Activated naive CD4-positive, alpha-beta T cell treated with anti-CD3 and anti-CD28 coated beads for 36 hours (primary cell): ENCODE data around the gene BRF1. TPM values are rescaled to one million over a fixed set of nuclear protein-coding genes. Genes with fewer than 3 reads are reported as not detected.

ENCODE experiments used
- CTCF ChIA-PET: fragments of 350-600 bp; sonication (Branson Sonifier 250); formaldehyde crosslinking; loops from one replicate; lab custom pipeline; 2021; ENCODE audit warnings: antibody characterized with exemption; lab: Charles Lee
- DNase-seq: peaks from one replicate; pipeline ENCODE4 v3.0.0-alpha.2; 2020
- H3K27ac Mint-ChIP-seq: one replicate; pipeline ENCODE4 v1.8.0; 2021; ENCODE audit warnings: mild to moderate bottlenecking, mixed read lengths
- H3K27me3 Mint-ChIP-seq: one replicate; pipeline ENCODE4 v1.8.0; 2021; ENCODE audit warnings: low read depth, mixed read lengths
- H3K36me3 Mint-ChIP-seq: one replicate; pipeline ENCODE4 v1.8.0; 2021; ENCODE audit warnings: low read depth, mixed read lengths
- H3K4me1 Mint-ChIP-seq: one replicate; pipeline ENCODE4 v1.8.0; 2021; ENCODE audit warnings: low read depth, mixed read lengths
- H3K4me3 Mint-ChIP-seq: one replicate; pipeline ENCODE4 v1.8.0; 2021; ENCODE audit warnings: mild to moderate bottlenecking, moderate library complexity, mixed read lengths
- H3K9me3 Mint-ChIP-seq: one replicate; pipeline ENCODE4 v1.8.0; 2021; ENCODE audit warnings: mixed read lengths
- intact Hi-C: fragments of 100-400 bp; cut with micrococcal nuclease; formaldehyde crosslinking; loops from one replicate; pipeline ENCODE4 v1.15.1; 2023
- total RNA-seq, 2 experiments: library from RNA; stranded (reverse); gene quantifications; one replicate each; pipeline ENCODE4 v1.2.3, GENCODE V29; 2021

Gene BRF1
- total RNA-seq, 2 experiments from 2014 or later = 20.6 to 23.4 TPM

GRCh38 chr14:105180592-105181548 lies 119.9 kb downstream of the BRF1 start, which contains the start of gene NUDT14:
NUDT14 (minus strand) TSS chr14:105181312; CDS start chr14:105181209, 103 bp downstream.
- Mint-ChIP-seq H3K27me3 (no peaks in the 10 kb centered on the region), H3K4me3 (peak within 1 kb of the TSS; percentile 72), H3K4me1 (peaks cover 4% of the 10 kb centered on the region), H3K27ac (peak within 1 kb of the TSS; percentile 36), H3K36me3 (no peaks in the 10 kb centered on the region), H3K9me3 (no peaks in the 10 kb centered on the region)
- peak; percentile 86 for DNase-seq
- intact Hi-C loops = loop anchor here (5.0 kb wide), 2 partner anchors 89 to 311 kb away; partner anchors contain the start of gene TEDC1
- CTCF ChIA-PET = interaction anchor here (0.6 to 2.3 kb wide), 10 partner anchors 10 to 1650 kb away, joined by 3 to 9 read pairs (median 3); partner anchors contain the start of gene JAG2

DNA sequence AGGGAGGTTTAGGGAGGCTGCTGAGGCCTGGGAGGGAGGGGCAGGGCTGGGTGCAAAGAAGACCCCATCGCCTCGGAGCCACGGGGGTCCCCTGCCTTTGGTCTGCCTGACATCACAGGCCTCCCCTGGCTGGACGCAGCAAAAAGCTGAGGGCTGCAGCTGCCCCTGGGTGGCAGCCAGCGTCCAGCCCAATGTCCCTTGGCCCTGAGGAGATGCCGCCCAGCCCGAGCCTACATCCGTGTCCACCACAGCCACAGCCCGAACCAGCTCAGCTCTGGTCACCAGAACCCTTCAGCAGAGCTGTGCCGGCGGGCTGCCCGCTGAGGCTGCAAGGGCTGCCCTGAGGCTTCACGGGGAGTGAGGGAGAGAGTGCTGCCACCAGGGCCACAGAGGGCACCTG lies 121.6 kb downstream of the BRF1 start:
- Mint-ChIP-seq H3K27ac (no peak overlapping the region), H3K4me1 (peaks cover 14% of the 10 kb centered on the region), H3K9me3 (no peaks in the 10 kb centered on the region), H3K27me3 (no peaks in the 10 kb centered on the region), H3K4me3 (no peak overlapping the region), H3K36me3 (no peaks in the 10 kb centered on the region)
- no peak for DNase-seq
- CTCF ChIA-PET = no interaction called here
- intact Hi-C loops = no loop called here

DNA sequence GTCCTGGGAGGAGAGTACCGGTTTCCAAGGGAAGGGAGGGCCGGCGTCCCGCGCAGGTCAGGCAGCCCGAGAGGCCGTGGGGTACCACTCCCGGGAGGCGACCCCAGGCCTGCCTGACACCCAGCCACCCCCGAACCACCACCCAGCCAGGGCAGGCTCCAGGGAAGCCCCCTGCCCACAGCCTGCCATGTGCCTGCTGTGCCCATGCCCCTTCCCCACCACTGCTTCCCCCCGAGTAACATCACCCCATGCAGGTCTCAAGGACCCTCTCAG lies 122.0 kb downstream of the BRF1 start:
- Mint-ChIP-seq H3K27ac (no peak overlapping the region), H3K4me3 (no peak overlapping the region), H3K9me3 (no peaks in the 10 kb centered on the region), H3K4me1 (peaks cover 17% of the 10 kb centered on the region), H3K27me3 (no peaks in the 10 kb centered on the region), H3K36me3 (no peaks in the 10 kb centered on the region)
- intact Hi-C loops = no loop called here
- DNase-seq = no peak
- CTCF ChIA-PET = no interaction called here

- CTCF ChIA-PET = no interaction called here
- intact Hi-C loops = no loop called here
- Mint-ChIP-seq H3K27ac (no peak overlapping the region), H3K27me3 (no peaks in the 10 kb centered on the region), H3K36me3 (no peaks in the 10 kb centered on the region), H3K9me3 (no peaks in the 10 kb centered on the region), H3K4me3 (no peak overlapping the region), H3K4me1 (peaks cover 17% of the 10 kb centered on the region)
- no peak for DNase-seq
Measured at GRCh38 chr14:105178069-105178867, 122.5 kb downstream of the BRF1 start.

- DNase-seq = no peak
- CTCF ChIA-PET = no interaction called here
- peaks cover 14% of the 10 kb centered on the region for H3K4me1 Mint-ChIP-seq
- intact Hi-C loops = no loop called here
- no peak overlapping the region for H3K27ac Mint-ChIP-seq
- no peaks in the 10 kb centered on the region for H3K9me3 Mint-ChIP-seq
- no peak overlapping the region for H3K4me3 Mint-ChIP-seq
- H3K27me3 Mint-ChIP-seq = no peaks in the 10 kb centered on the region
- H3K36me3 Mint-ChIP-seq = no peaks in the 10 kb centered on the region
Measured at GRCh38 chr14:105177082-105177481, 123.7 kb downstream of the BRF1 start.

GRCh38 chr14:105176513-105176912 lies 124.3 kb downstream of the BRF1 start:
- CTCF ChIA-PET = no interaction called here
- H3K36me3 Mint-ChIP-seq = no peaks in the 10 kb centered on the region
- no peak for DNase-seq
- H3K4me1 Mint-ChIP-seq = peaks cover 13% of the 10 kb centered on the region
- no peak overlapping the region for H3K27ac Mint-ChIP-seq
- intact Hi-C loops = no loop called here
- no peaks in the 10 kb centered on the region for H3K27me3 Mint-ChIP-seq
- H3K9me3 Mint-ChIP-seq = no peaks in the 10 kb centered on the region
- no peak overlapping the region for H3K4me3 Mint-ChIP-seq

GRCh38 chr14:105173901-105174894 lies 126.6 kb downstream of the BRF1 start:
- Mint-ChIP-seq H3K4me1 (peaks cover 23% of the 10 kb centered on the region), H3K36me3 (no peaks in the 10 kb centered on the region), H3K9me3 (no peaks in the 10 kb centered on the region), H3K4me3 (no peak overlapping the region), H3K27me3 (peaks cover 6% of the 10 kb centered on the region), H3K27ac (no peak overlapping the region)
- CTCF ChIA-PET = no interaction called here
- intact Hi-C loops = no loop called here
- peak; percentile 58 for DNase-seq

DNA sequence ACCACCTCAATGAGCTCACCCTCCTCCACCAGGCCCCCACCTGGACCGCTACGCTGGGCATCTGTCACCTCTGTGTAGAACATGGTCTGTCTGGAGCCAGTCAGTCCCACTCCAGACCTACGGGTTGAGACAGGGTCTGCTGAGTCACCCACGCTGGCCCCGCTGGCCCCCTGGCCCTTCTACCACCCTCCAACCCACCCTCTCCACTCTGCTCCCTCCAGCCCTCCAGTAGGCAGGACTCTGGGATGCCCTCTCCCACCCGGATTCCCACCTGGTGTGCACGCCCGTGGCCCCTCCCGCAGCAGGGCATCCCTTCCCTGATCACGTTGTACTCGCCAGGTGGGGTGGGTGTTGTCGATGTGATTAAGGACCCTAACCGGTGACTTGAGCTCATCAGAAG lies 127.7 kb downstream of the BRF1 start:
- CTCF ChIA-PET = interaction anchor here (0.6 to 1.1 kb wide), 2 partner anchors 16 to 30 kb away, joined by 3 to 4 read pairs; no protein-coding TSS in a partner anchor
- Mint-ChIP-seq H3K36me3 (no peaks in the 10 kb centered on the region), H3K4me1 (peaks cover 23% of the 10 kb centered on the region), H3K9me3 (no peaks in the 10 kb centered on the region), H3K27me3 (peaks cover 8% of the 10 kb centered on the region), H3K27ac (no peak overlapping the region), H3K4me3 (no peak overlapping the region)
- DNase-seq = no peak
- intact Hi-C loops = no loop called here

DNA sequence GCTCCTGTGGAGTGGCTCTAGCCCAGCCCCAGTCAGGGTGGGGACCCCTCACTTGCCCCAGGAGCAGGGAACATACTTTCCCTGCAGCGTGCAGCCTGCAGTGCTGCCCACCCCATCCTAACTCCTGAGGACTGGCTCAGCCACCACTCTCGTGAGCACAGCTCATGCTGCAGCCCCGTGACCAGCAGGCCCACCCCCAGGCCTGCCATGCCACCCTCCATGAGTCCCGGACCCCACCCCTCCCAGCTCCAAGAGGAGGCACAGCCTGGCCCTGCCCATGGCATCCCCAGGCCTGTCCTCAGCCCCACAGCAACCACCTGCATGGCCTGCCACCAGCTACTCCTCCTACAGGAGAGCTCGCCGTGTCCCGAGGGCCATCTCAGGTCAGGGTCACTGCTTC lies 128.3 kb downstream of the BRF1 start:
- H3K4me1 Mint-ChIP-seq = peaks cover 23% of the 10 kb centered on the region
- H3K27me3 Mint-ChIP-seq = peaks cover 8% of the 10 kb centered on the region
- no peaks in the 10 kb centered on the region for H3K36me3 Mint-ChIP-seq
- no peaks in the 10 kb centered on the region for H3K9me3 Mint-ChIP-seq
- DNase-seq = no peak
- no peak overlapping the region for H3K27ac Mint-ChIP-seq
- H3K4me3 Mint-ChIP-seq = no peak overlapping the region
- CTCF ChIA-PET = interaction anchor here (1.1 kb wide), 1 partner anchor 17 kb away, joined by 4 read pairs; no protein-coding TSS in a partner anchor
- intact Hi-C loops = no loop called here

GRCh38 chr14:105171004-105171673 lies 129.7 kb downstream of the BRF1 start:
- H3K27ac Mint-ChIP-seq = no peak overlapping the region
- no peak for DNase-seq
- no peak overlapping the region for H3K4me3 Mint-ChIP-seq
- peaks cover 12% of the 10 kb centered on the region for H3K27me3 Mint-ChIP-seq
- peaks cover 27% of the 10 kb centered on the region for H3K4me1 Mint-ChIP-seq
- H3K9me3 Mint-ChIP-seq = no peaks in the 10 kb centered on the region
- CTCF ChIA-PET = interaction anchor here (1.6 kb wide), 1 partner anchor 23 kb away, joined by 4 read pairs; no protein-coding TSS in a partner anchor
- H3K36me3 Mint-ChIP-seq = no peaks in the 10 kb centered on the region
- intact Hi-C loops = no loop called here
